GM18526 (cell line): ENCODE data around the gene GPX6.

ENCODE experiments used
- POLR2A ChIP-seq: IDR thresholded peaks from 3 replicates; pipeline ENCODE4 v1.6.1; 2011; ENCODE audit not compliant: insufficient read length; ENCODE audit errors: extremely low read depth

The GPX6 gene

GRCh38 chr6:28515676-28516075 lies at the start of gene GPX6:
Gene GPX6, minus strand, starts transcription at chr6:28515793. Its CDS starts 50 bp downstream, at chr6:28515743.
- no peak for TF ChIP-seq POLR2A

GRCh38 chr6:28563430-28564095 lies 48.0 kb upstream of the GPX6 start:
- TF ChIP-seq POLR2A = no peak

- TF ChIP-seq POLR2A = no peak
These were observed 43.0 kb upstream of the GPX6 start for GRCh38 chr6:28558629-28559028.

- TF ChIP-seq POLR2A = no peak
These were observed 39.5 kb upstream of the GPX6 start for GRCh38 chr6:28555136-28555535.

GRCh38 chr6:28553986-28554881 lies 38.6 kb upstream of the GPX6 start:
- TF ChIP-seq POLR2A = no peak

- TF ChIP-seq POLR2A = no peak
These were observed 37.9 kb upstream of the GPX6 start for GRCh38 chr6:28553384-28553985.

- TF ChIP-seq POLR2A = no peak
These were observed 36.5 kb upstream of the GPX6 start for GRCh38 chr6:28551891-28552666.

GRCh38 chr6:28545955-28546354 lies 30.4 kb upstream of the GPX6 start:
- no peak for TF ChIP-seq POLR2A

GRCh38 chr6:28543651-28544610 lies 28.3 kb upstream of the GPX6 start:
- TF ChIP-seq POLR2A = no peak

- no peak for TF ChIP-seq POLR2A
These were observed 27.1 kb upstream of the GPX6 start for GRCh38 chr6:28542440-28543296.

- TF ChIP-seq POLR2A = no peak
These were observed 26.4 kb upstream of the GPX6 start for GRCh38 chr6:28541996-28542395.

GRCh38 chr6:28537509-28538140 lies 22.0 kb upstream of the GPX6 start:
- no peak for TF ChIP-seq POLR2A

- TF ChIP-seq POLR2A = no peak
These were observed 21.5 kb upstream of the GPX6 start for GRCh38 chr6:28537065-28537464.
